ENCODE measurements around the gene LTO1. TPM values are rescaled to one million over a fixed set of nuclear protein-coding genes. Genes with fewer than 3 reads are reported as not detected.

Gene LTO1
- total and polyA plus RNA-seq, 2 of the 13 experiments (the other 11 are each of a cell fraction or from before 2014, with no cell fraction given), result 11.8 to 15.0 TPM

- TF ChIP-seq IKZF4 (CRISPR knock-in tag; IDR thresholded peaks at IDR 0.05; ENCODE audit: borderline replicate concordance, low read depth, not compliant biosample characterization) (no peak), MIER3 (CRISPR knock-in tag; IDR thresholded peaks at IDR 0.05; ENCODE audit: borderline replicate concordance) (peak; percentile 41; the same call in 1 of the 2 replicates), ZNF576 (CRISPR knock-in tag; IDR thresholded peaks at IDR 0.05) (no peak; the same call in 1 of the 2 replicates), ZXDC (CRISPR knock-in tag; IDR thresholded peaks at IDR 0.05) (peak; percentile 79; the same call in 1 of the 2 replicates), TGIF2 (CRISPR knock-in tag; IDR thresholded peaks at IDR 0.05) (peak; percentile 74), NRL (CRISPR knock-in tag; IDR thresholded peaks at IDR 0.05; ENCODE audit: borderline replicate concordance) (peak; percentile 52; the same call in 1 of the 2 replicates), MLXIP (CRISPR knock-in tag; IDR thresholded peaks at IDR 0.05; ENCODE audit: borderline replicate concordance) (0 out of 2 replicates have a peak, but pooled peaks have one; percentile 19), CREBL2 (CRISPR knock-in tag; IDR thresholded peaks at IDR 0.05; ENCODE audit: borderline replicate concordance) (no peak), ZNF724P (CRISPR knock-in tag; IDR thresholded peaks at IDR 0.05; ENCODE audit: borderline replicate concordance) (peak; percentile 75; the same call in 1 of the 2 replicates), NFKBIZ (CRISPR knock-in tag; IDR thresholded peaks at IDR 0.05) (peak; percentile 35; the same call in 1 of the 2 replicates), HMGXB3 (CRISPR knock-in tag; IDR thresholded peaks at IDR 0.05; ENCODE audit: borderline replicate concordance) (0 out of 2 replicates have a peak, but pooled peaks have one; percentile 32)
- TF ChIP-seq, protein P1, sequence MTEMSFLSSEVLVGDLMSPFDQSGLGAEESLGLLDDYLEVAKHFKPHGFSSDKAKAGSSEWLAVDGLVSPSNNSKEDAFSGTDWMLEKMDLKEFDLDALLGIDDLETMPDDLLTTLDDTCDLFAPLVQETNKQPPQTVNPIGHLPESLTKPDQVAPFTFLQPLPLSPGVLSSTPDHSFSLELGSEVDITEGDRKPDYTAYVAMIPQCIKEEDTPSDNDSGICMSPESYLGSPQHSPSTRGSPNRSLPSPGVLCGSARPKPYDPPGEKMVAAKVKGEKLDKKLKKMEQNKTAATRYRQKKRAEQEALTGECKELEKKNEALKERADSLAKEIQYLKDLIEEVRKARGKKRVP (CRISPR knock-in tag; IDR thresholded peaks at IDR 0.05), result peak in 1 of 2 experiments; percentile 82; a peak in 2 of 4 replicates
- TF ChIP-seq, protein P2, sequence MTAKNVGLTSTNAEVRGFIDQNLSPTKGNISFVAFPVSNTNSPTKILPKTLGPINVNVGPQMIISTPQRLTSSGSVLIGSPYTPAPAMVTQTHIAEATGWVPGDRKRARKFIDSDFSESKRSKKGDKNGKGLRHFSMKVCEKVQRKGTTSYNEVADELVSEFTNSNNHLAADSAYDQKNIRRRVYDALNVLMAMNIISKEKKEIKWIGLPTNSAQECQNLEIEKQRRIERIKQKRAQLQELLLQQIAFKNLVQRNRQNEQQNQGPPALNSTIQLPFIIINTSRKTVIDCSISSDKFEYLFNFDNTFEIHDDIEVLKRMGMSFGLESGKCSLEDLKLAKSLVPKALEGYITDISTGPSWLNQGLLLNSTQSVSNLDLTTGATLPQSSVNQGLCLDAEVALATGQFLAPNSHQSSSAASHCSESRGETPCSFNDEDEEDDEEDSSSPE (CRISPR knock-in tag; IDR thresholded peaks at IDR 0.05), result peak; percentile 77
Observed at GRCh38 chr11:69657911-69658625, 17.1 kb downstream of the LTO1 start (continued).

Data from HepG2 (cell line).